ENCODE data around the gene ACTN1.

DNA sequence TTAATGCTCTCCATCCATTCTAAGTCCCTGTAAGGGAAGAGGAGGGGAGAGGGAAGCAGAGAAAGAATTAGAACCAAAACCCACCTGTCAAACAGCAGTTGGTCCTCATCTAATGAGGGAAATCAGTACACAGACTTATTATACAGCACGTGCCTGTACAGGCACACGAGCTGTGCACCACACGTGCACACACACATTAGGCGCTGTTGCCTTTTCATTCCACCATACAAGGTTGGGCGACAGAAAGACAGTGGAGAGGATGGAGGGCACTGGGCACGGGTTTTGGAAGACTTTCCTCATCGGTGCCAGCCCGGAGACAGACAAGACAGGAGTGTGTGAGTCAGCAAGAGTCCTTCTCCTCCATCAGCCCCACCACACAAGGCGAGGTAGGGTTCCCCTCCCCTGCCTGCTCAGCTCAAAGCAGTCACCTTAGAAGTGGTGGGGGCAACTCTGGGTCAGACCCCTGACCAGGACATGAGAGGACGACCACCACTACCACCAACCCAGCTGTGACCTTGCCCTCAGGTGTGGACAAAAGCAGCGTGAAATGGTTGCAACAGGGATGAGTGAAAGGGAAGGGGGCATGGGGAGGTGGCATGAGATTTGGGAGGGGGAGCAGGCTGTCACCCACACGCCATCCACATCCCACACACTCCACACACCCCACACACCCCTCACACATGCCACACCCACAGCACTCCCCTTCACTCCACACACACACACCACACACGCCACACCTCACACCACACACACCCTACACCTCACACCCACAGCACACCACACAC is 80.7 kb downstream of the ACTN1 start:
- TF ChIP-seq ELK4 (IDR thresholded peaks at IDR 0.05; ENCODE audit: borderline replicate concordance, low read depth, low read length) (no peak), ZNF449 (tag by site-specific recombination; IDR thresholded peaks at IDR 0.05) (no peak), CTCF (tag by site-specific recombination; IDR thresholded peaks at IDR 0.05) (no peak), TCF7L2 (IDR thresholded peaks at IDR 0.05; ENCODE audit: borderline replicate concordance, low read depth, low read length) (no peak), ZBTB21 (tag by site-specific recombination; IDR thresholded peaks at IDR 0.05) (no peak), ZNF10 (tag by site-specific recombination; IDR thresholded peaks at IDR 0.05) (no peak), ZNF558 (tag by site-specific recombination; IDR thresholded peaks at IDR 0.05) (no peak)
